HG03039 (cell line): ENCODE measurements around the gene OXER1.

Experiments used
- ATAC-seq: cut with Tn5 transposase; IDR thresholded peaks from one replicate; pipeline ENCODE4 v1.9.1; 2021; ENCODE audit warnings: mild to moderate bottlenecking, moderate library complexity; ENCODE audit not compliant: unreplicated experiment

The OXER1 gene

DNA sequence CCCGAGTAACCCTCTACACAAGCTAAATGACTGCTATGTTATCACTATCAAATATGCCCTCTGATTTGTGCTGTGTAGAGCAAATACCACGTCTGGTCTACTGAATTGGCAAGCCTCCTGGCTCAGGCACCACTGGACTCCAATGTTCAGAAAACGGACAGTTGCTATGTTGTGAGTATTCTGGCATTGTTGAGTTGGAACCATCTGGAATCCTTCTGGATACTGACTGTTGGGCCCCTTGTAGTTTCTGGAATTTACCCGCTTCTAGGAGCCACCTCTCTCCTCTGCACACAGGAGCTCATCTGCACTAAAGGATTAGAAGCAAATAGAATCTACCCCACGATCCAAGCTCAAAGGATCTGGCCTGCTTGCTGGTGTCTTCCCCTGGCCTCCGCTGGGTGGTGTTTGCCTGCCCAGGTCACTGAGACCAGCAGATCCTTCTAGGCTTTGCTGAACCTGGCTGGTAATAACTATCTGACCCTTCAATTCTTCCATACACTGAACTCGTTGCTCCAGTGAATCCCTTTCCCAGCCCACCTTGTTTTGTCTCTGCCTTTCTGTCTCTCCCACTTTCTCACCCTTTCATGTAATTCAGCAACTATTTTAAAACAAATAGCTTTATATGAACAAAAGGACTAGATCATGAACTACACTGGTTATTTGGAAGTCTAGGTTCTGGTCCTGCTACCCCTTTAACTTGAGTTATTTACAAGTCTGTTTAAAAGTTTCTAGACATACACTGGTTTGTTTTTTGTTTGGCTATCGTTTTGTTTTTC is 30.5 kb upstream of the OXER1 start:
- no peak for ATAC-seq

DNA sequence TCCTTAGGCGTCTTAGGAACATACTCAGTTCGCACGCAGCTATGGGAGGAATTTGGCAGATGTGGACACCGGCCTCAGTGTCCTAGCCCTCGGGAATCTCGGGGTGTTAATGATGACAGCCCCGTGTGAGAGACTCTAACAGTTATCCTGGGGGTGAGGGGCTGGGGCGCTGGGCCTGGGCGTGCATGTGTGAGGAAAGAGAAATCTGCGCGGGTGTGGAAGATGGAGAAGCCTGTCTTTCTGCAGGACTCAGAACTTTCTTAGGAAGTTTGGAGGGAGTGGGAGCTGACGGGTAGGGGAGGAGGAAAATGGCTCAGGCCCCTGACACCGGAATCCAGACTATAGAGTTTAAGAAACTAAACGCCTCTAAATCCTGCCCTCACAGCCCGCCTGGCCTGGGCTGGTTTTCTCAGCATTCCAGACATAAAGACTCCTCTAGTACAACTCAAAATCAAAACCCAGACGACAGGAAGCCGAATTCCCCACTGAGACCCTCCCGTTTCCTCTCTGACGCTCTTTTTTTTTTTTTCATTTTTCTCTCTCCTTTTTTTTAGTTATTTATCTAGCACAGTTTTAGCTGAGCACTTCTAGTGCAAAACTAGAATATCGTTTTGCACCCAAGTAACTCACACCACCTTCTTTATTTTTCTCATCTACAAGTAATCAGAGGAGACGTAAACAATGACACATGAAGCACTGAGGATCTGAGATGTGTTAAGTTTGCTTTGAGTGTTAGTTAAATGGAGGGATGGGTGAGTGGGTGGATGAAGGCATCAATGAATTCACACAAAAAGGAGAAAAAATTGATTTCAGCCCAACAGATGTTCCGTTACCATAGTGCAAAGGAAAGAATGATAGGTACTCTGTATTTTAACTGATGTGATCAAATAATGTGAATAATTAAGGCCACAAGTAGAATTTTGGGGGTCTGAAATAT is 29.7 kb upstream of the OXER1 start:
- ATAC-seq: no peak

DNA sequence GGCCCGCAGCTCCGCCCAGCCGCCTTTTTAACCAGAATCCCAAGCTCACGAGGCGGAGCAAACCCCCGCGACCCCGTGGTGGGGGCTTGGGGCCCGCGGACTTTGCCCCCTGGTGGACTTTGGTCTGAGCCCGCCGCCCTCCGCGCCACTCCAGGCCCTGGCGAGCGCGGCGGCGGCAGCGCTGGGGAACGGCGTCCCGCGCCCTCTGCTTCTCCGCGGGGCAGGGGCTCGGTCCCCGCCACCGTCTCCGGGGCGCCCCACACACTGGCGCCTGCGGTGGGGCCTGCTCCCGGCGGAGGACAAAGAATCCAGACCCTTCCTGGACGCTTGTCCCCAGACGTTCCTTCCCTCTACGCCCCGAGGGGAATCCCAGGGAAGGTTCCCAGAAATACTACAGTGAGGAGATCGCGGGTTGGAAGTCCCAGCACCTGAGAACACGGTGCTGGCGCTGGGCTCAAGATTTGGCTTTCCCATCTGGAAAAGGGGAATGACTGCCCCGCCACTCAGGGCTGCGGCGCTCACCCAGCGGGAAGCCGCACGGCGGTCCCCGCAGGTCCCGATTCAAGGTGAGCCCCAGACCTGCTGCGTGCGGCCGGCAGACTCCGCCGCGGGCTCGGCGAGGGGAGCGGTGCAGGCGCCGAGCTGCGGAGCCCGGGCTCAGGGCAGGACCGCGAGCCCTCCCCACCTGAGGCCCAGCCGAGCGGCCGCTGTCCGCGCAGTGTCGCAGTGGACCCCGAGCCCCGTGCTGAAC is 28.8 kb upstream of the OXER1 start, which contains the start of gene HAAO:
TSS of gene HAAO (minus strand) at position 1 of the 751 bp plus-strand sequence. CDS start 47 bp downstream, outside the sequence.
- ATAC-seq: peak; percentile 30

DNA sequence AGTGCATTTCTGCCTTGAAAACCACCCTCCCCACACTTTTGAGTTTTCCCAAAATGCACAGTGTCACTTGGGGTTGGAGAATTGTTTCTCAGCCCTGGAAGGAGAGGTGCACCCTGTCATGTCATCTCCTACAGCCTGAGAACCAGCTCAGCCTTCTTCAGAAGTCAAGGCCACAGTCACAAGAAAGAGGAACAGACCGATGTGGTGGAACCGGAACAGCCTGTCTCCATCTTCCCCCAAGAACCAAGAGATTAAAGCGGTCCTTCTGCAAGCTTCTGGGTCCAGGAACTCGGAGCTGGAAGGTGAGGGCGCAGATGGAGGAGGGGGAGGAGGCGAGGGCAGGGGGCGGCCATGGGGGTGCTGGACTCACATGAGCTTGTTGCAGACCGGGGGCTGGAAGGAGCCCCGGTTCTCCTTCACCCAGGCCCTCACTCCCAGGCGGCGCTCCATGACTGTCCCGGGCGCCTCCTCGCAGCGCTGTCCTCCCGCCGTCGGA is 28.2 kb upstream of the OXER1 start:
- ATAC-seq: peak; percentile 20

DNA sequence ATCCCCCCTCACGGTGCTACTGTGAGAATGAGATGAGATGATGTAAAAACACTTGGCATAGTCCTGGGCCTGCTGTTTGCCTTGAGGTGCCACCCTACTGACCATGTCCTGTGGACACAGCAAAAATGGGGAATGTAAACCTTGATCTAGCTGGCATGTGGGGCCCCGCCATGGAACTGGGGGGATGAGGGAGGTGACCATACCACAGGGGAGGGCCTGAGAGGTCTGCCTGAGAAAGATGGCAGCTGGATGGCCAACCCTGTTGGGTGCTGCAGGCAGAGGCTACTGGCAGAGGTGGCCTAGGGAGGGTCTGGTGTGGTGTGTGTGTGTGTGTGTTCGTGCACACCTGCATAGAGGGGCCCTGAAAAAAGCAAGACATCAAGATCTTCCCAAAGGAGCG is 27.7 kb upstream of the OXER1 start:
- no peak for ATAC-seq

DNA sequence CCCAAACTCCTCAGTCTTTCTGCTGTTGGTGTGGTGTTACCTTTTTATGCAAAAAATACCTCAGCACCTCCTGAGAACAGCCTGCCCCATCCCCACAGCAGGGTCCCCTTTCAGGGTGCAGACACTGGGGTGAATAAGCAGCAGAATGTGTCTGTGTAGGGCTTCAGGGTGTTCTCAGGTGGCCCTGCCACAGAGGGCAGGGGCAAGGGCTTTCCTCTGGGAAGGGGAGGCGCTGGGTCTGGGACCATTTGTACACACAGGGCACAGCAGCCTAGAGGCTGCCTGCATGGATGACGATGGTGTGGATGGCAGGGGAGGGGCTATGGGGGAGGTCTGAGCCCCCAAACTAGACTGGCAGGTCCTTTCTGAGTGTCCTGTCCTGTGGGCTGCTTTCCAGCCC is 25.8 kb upstream of the OXER1 start:
- ATAC-seq: no peak

DNA sequence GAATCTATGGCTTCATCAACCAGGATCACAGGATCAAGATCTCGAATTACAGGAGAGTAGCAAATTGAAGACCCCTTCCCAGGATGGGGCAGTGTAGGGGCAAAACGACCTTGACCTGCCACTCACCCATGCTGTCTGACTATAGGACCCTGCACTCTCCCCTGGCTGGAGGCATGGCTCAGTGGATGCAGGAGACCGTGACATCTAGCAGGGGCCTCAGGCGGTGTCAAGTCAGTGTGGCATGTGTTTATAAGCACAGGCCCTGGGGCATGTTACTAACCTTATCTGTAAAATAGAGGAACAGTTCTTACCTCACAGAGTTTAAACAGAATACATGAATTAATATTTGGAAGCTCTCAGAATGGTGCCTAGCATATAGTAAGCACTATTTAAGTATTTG is 24.9 kb upstream of the OXER1 start:
- no peak for ATAC-seq

DNA sequence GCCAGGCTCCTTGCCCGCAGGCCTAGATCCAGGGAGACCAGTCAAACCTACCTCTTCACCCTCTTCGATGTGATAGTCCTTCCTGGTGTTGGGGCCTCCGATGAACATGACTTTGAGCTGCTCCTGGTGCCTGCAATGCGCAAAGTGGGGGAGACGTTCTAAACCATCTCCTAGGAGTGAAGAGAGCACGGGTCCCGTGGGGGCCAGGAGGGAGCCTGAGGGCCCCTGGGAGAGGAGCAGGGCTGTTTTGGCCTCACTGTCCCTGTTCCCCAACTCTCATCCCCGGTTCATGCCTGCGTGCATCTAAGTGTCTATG is 24.5 kb upstream of the OXER1 start:
- ATAC-seq: no peak

DNA sequence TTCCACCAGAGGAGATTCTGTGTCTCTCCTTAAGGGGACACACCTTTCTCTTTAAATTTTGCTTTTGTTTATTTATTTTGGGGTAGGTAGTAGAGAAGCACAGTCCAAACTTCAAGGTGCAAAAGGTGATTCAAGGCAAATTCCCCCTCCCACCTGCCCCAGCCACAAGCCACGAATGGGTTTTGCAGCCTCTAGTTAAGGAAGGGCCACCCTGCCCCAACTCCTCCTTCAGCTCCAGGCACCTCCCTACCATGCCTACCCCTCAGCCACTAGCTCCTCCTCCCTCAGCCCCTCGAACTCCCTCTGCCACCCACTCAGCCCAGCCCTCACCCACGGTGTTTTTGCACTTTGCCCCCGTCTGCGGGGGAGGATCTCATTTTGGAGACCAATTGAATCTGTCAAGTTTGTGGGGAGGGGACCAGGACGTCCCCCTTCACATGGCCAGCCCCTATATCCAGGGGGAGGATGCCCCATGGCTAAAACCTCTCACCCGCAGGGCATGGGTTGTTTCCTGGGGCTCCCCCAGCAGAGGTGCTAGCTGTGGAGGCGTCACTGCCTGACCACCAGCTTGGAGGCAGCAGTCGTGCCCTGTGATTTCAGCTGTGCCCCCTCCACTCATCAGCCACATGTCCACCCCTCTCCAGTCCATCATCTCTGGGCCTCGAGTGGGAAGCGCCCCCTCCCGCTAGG is 24.0 kb upstream of the OXER1 start:
- ATAC-seq: no peak

DNA sequence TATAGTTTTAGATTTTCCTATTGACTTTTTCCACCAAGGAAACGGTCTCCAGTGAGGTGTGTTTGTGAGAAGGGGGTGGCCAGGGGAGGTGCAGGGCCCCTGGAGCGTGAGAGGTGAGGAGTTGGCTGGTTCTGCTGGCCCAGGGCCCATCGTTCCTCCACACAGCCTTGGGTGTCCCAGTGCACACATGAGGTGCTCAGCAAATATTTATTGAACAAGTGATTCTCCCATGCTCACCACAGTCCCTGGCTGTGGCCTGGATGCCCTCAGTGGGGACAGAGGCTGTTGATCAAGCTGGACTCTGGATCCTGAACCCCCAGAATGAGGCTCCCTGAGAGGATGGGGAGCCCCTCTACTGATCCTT is 23.5 kb upstream of the OXER1 start:
- no peak for ATAC-seq

DNA sequence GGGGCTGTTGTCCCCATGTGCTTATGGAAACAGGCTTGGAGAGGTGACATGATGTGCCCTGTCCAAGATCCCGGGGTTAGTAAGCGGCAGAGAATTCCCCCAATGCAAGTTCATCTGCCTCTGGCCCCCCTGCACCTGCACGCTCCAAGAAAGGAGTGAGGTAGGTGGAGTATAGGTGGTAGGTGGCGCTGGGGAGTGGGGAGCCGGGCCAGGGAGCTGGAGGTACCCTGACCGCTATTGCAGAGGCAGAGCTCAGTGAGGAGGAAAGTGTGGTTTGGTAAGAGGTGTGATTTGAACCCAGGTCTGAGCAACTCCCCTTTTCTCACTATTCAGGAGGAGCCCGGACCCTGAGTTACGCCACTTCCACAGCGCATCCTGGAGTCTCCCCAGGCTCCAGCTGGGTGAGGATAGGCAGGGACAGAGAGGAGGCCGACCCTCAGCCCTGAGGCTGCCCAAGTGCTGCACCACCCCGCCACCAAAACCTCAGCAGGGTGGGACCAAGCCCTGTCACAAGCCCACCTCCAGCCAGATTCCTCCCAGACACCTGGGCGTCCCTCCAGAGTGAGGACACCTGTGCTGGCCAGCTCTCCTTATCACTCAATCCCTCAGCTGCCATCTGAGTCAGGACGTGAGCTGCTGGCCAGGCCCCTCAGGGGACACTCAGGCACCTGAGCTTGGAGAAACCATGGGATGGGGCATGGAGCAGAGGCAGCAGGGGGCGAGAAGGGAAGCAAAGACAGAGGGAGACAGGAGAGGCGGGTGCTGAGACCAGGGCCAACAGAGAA is 22.8 kb upstream of the OXER1 start:
- ATAC-seq: no peak

DNA sequence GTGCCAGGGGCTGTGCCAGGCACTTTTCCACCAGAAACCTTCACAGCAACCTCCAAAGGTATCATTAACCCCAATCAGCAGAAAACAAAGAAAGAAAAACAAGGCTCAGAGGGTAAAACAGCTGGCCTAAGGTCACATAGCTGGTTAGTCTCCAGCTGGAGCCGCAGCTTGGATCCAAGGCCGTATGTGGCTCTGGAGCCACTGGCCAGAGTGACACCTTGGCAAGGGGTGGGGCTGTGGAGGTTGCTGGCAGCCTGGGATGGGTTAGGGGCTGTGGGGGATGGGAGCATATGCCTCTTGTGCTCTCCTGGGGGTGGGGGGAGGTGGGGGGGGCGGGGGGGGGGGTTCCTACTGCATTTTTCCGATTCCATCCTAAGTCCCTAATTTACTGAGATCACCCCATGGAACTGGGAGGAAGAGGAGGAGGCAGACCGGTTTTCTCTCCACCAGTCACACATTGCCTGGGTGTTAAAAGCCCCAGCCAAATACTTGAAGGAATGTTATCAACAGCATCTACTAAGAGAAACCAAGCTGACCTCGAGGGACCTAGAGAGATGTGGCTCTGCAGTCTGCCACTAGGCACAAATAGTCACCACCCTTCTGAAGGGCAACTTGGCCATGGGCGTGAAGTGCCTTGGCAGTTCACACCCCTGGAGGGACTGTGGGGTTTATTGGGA is 20.4 kb upstream of the OXER1 start:
- ATAC-seq: no peak

DNA sequence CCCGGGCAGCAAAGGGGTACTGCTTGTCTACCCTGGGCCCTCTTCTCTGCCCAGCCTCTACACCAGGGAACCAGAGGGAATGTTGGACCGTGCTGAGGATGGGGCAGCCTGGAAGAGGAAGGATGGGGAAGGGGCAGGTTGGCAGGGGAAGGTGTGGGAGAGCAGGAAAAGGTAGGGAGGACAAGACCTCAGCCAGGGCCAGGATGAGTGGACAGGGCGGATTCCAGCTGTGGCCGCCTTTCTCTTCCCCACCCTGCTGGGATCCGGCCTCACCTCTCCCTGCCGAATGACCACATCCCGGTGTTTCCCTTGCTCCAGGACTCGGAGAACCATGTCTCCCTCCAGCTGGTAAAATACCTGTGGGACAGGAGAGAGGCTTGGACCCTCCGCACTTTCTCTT is 19.6 kb upstream of the OXER1 start:
- no peak for ATAC-seq

DNA sequence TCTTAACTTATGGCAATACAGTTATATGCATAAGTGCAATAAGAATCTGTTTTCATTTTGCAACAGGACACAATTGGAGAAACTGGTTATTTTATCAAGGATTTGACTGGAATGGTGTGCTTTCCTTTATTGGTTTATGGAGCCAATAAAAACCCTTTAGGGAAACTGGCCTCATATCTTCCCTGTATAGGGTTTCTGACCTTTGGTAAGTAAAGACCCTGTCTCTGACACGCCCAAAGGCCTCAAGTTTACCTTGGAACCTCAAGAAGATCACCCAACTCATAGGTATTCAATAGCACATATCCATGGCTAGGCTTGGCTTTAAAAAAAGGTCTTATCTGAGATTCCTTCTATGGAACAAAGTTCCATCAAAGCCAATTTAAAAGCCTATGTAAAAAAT is 17.2 kb upstream of the OXER1 start:
- no peak for ATAC-seq

DNA sequence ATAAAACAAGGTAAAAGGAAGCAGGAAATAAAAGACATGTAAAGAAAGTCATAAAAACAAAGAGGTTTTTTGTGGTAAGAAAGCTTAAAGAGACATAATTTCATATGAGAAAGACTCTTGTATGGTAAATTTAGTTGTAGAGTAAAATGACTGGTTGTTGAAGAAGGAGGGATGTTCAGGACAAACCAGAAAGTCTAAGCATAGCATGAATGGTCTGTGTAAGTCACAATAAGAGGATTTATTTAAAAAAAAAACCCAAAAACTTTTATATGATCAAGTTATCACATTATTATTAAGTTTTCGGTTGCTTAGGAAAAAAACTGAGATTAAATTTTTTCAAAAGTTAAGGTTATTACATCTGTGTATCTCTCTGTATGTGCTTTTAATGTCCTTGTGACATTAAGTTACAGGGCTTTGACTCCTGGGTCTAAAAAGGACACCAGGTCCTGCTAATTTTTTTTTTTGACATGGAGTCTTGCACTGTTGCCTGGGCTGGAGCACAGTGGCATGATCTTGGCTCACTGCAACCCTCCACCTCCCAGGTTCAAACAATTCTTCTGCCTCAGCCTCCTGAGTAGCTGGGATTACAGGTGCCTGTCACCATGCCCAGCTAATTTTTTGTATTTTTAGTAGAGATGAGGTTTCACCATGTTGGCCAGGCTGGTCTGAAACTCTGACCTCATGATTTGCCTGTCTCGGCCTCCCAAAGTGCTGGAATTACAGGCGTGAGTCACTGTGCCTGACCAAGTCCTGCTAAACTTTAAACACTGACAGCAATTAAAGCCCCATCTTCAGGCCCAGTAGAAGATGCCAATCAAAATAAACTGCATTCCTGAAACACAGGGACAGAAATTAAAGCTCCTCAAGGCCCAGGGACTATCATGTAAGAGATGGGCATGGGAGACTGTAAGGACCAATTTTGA is 14.2 kb upstream of the OXER1 start:
- ATAC-seq: no peak

DNA sequence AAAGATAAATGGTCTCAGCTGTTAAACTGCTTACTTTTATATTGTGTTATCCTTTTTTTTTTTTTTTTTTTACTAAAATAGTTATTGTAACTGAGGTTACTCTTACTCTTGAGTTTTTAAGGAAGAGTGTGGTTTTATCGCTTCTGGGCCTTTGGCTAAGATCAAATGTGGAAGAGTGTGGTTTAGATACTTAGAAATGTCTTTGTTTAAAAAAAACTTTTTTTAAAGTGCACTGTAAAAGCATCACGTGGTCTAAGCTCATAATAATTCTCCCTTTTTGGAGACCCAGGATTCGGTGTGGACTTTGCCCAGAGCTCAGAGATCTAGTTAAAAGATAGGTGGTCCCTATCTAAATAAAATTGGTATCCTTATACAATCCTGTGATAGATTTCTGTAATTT is 11.9 kb upstream of the OXER1 start:
- no peak for ATAC-seq

DNA sequence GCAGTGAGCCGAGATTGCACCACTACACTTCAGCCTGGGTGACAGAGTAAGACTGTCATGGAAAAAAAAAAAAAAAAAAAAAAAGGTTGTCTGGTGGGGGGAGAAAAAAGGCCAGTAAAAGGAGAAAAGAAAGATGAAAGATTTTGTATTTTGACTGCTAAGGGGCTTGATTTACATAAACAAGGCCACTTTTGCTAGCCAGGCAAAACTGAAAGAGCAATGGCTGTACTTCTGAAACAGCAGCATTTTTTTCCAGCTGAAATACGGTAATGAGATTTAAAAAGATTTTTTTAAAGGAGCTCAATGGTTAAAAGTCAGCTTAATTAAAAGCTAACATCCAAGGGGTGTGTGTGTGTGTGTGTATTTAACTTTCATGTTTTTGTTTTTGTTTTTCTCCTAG is 11.3 kb upstream of the OXER1 start:
- ATAC-seq: no peak

DNA sequence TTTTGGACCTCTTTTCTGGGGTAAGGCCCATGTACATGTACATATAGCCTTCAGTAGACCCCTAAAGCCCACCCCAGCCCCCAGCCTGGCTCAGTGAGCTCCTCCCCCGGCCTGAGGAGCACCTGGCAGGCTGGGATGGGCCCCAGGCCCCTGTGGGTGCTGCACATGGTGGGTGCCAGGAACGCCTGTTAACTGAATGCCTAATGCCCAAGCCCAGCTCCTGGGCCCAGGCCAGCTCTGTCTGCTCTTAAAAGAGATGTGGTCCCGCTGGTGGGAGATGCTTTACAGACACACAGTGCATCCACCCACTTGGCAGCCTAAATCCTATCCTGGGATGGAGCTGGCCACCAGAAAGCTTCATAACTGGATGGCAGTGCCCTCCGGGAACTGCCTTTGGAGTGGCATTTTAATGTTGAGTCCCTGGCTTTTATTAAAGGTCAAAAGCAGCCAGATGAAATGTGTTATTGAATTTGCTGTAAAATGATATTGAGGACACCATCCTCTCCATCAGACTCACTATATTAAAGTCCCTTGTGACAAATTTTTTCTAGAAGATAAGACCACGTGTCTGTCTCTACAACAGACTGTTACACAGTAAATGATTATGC is 7.7 kb upstream of the OXER1 start:
- ATAC-seq: no peak
